Keratinocyte (primary cell): ENCODE results near the gene ARFIP1. TPM values are rescaled to one million over a fixed set of nuclear protein-coding genes. Genes with fewer than 3 reads are reported as not detected.

ENCODE experiments used
- DNase-seq: peaks from one replicate; pipeline ENCODE4 v3.0.0-alpha.2; 2011; ENCODE audit warnings: low read depth, missing footprints, low spot score
- FAIRE-seq: peaks from 2 replicates; lab custom pipeline; 2011; peaks lifted over from hg19 to GRCh38; lab: Jason Lieb, UNC
- H2AFZ ChIP-seq: 2 replicates; pipeline ENCODE4 v1.6.0; 2012; ENCODE audit warnings: low read length, control low read depth, inconsistent platforms; ENCODE audit not compliant: control insufficient read depth
- H3K27ac ChIP-seq: 2 replicates; pipeline ENCODE4 v1.5.1; 2011; ENCODE audit warnings: low read length; ENCODE audit not compliant: control insufficient read depth, insufficient read depth
- H3K27me3 ChIP-seq: 3 replicates; pipeline ENCODE4 v1.6.0; 2011; ENCODE audit warnings: low read length; ENCODE audit not compliant: control insufficient read depth, insufficient read depth; ENCODE audit errors: extremely low read depth
- H3K36me3 ChIP-seq, 2 experiments: 2 replicates in 1 of 2; 3 replicates in 1 of 2; pipeline ENCODE4 v1.5.1; 2011; ENCODE audit warnings: low read length in 2 of 2, mild to moderate bottlenecking in 1 of 2; ENCODE audit not compliant: control insufficient read depth in 2 of 2, insufficient read depth in 2 of 2; ENCODE audit errors: extremely low read depth in 1 of 2
- H3K4me1 ChIP-seq: 3 replicates; pipeline ENCODE4 v1.5.1; 2011; ENCODE audit warnings: low read length; ENCODE audit not compliant: control insufficient read depth, insufficient read depth; ENCODE audit errors: extremely low read depth
- H3K4me2 ChIP-seq: 3 replicates; pipeline ENCODE4 v1.6.0; 2011; ENCODE audit warnings: low read depth, low read length; ENCODE audit not compliant: control insufficient read depth, insufficient read depth; ENCODE audit errors: extremely low read depth
- H3K4me3 ChIP-seq, 3 experiments: fragments of 200-600 bp in 1 of 3; sonication (generic) in 1 of 3; 2 replicates in 2 of 3; 3 replicates in 1 of 3; pipeline ENCODE4 v1.5.1; 2011 to 2016; ENCODE audit warnings: low read length in 3 of 3, mild to moderate bottlenecking in 3 of 3, control low read depth in 2 of 3, inconsistent platforms in 1 of 3, low read depth in 1 of 3, mixed read lengths in 1 of 3, mixed run types in 1 of 3, moderate library complexity in 1 of 3; ENCODE audit not compliant: control insufficient read depth in 2 of 3, insufficient read depth in 2 of 3; ENCODE audit errors: extremely low read depth in 1 of 3
- H3K79me2 ChIP-seq: 2 replicates; pipeline ENCODE4 v1.6.0; 2012; ENCODE audit warnings: low read length; ENCODE audit not compliant: control insufficient read depth, insufficient read depth
- H3K9ac ChIP-seq: 3 replicates; pipeline ENCODE4 v1.6.0; 2011; ENCODE audit warnings: low read length; ENCODE audit not compliant: control insufficient read depth, insufficient read depth; ENCODE audit errors: extremely low read depth
- H3K9me1 ChIP-seq: 3 replicates; pipeline ENCODE4 v1.6.0; 2011; ENCODE audit warnings: low read length; ENCODE audit not compliant: control insufficient read depth, insufficient read depth; ENCODE audit errors: extremely low read depth
- H3K9me3 ChIP-seq: 2 replicates; pipeline ENCODE4 v1.5.1; 2012; ENCODE audit warnings: low read depth, low read length; ENCODE audit not compliant: control insufficient read depth
- H4K20me1 ChIP-seq: 3 replicates; pipeline ENCODE4 v1.6.0; 2011; ENCODE audit warnings: low read length; ENCODE audit not compliant: control insufficient read depth, insufficient read depth; ENCODE audit errors: extremely low read depth
- EZH2 ChIP-seq: IDR thresholded peaks from one replicate; pipeline ENCODE4 v1.6.1; 2012; ENCODE audit warnings: inconsistent platforms, mild to moderate bottlenecking, low read length, moderate library complexity
- dilution Hi-C: fragments of 300-500 bp; cut with MboI; formaldehyde crosslinking; loops from one replicate; pipeline ENCODE4 v1.7.0; 2020; ENCODE audit warnings: low sequenced_read_pairs; ENCODE audit not compliant: extremely low pct_ligation_motif_present
- polyA plus RNA-seq, 5 experiments: library from polyadenylated mRNA; depleted of rRNA in 3 of 5; stranded (reverse) in 3 of 5; stranded (forward) in 1 of 5; unstranded in 1 of 5; fragments of >200 nt; gene quantifications; 1 replicate in 1 of 5; 2 replicates in 3 of 5; 3 replicates in 1 of 5; pipeline versions ENCODE4 v1.2.1 to v1.2.3, GENCODE V29; 2011 to 2012; ENCODE audit warnings: missing spikeins in 2 of 5, low read depth in 1 of 5, low replicate concordance in 1 of 5
- TF ChIP-seq, protein P1 (sequence below), 3 experiments: IDR thresholded peaks in 1 of 3; conservative IDR thresholded peaks in 1 of 3; optimal IDR thresholded peaks in 1 of 3; 2 replicates in 2 of 3; 3 replicates in 1 of 3; pipeline versions ENCODE3 to v1.5.1; 2011; ENCODE audit warnings: low read length in 3 of 3, mild to moderate bottlenecking in 3 of 3, moderate library complexity in 2 of 3, control low read depth in 1 of 3, inconsistent platforms in 1 of 3; ENCODE audit not compliant: insufficient read depth in 2 of 3; ENCODE audit errors: extremely low read depth in 1 of 3

The ARFIP1 gene
- polyA plus RNA-seq, 1 donor (not counting 4 experiments of a cell fraction or from before 2014, with no cell fraction given): 44.4 TPM

DNA sequence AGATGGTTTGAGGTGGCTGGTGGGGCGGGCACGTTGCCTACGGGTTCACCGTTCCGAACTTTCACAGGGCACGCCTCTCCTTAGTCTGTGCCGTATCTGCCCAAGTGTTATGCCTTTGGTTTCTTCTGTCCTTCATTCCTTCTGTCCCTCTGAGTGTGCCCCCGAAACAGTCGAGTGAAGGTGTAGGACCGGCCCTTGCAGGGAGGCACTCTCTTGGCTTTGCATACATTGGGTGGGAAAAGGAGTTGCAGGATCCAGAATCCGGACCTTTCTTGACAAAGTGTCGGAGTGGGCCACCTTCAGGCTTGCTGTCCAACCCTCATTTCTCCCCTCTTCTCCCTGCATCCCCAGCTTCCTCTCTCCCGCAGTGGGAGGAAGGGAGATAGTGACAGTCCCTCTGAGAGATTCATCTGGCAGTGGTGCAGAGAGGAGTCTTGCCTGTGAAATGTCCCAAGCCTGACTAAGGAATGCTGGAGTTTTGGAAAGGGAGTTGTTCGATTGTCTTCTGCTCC, 569 bp downstream of the ARFIP1 start:
- peak overlapping the region; percentile 75 to 94 (median 90) for H3K4me3 ChIP-seq
- H3K27ac ChIP-seq: peak overlapping the region; percentile 87
- H2AFZ ChIP-seq: peak overlapping the region; percentile 98
- H3K9me1 ChIP-seq: peaks cover 2% of the 10 kb centered on the region
- no peak for TF ChIP-seq EZH2
- TF ChIP-seq, protein P1, sequence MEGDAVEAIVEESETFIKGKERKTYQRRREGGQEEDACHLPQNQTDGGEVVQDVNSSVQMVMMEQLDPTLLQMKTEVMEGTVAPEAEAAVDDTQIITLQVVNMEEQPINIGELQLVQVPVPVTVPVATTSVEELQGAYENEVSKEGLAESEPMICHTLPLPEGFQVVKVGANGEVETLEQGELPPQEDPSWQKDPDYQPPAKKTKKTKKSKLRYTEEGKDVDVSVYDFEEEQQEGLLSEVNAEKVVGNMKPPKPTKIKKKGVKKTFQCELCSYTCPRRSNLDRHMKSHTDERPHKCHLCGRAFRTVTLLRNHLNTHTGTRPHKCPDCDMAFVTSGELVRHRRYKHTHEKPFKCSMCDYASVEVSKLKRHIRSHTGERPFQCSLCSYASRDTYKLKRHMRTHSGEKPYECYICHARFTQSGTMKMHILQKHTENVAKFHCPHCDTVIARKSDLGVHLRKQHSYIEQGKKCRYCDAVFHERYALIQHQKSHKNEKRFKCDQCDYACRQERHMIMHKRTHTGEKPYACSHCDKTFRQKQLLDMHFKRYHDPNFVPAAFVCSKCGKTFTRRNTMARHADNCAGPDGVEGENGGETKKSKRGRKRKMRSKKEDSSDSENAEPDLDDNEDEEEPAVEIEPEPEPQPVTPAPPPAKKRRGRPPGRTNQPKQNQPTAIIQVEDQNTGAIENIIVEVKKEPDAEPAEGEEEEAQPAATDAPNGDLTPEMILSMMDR (optimal IDR thresholded peaks at IDR 0.05 in 1 of 3, IDR thresholded peaks at IDR 0.05 in 1 of 3, conservative IDR thresholded peaks at IDR 0.05 in 1 of 3; ENCODE audit: extremely low read depth in 1 of 3, insufficient read depth in 2 of 3, low read length in 3 of 3): no peak
- peak; percentile 20 for FAIRE-seq
- peak overlapping the region; percentile 98 for H3K4me2 ChIP-seq
- DNase-seq: peak; percentile 30
- no peaks in the 10 kb centered on the region for H4K20me1 ChIP-seq
- peak overlapping the region; percentile 83 for H3K9ac ChIP-seq
- H3K27me3 ChIP-seq: no peaks in the 10 kb centered on the region
- H3K9me3 ChIP-seq: no peaks in the 10 kb centered on the region
- peaks cover 23% of the 10 kb centered on the region for H3K4me1 ChIP-seq
- peaks cover 0 to 3% of the 10 kb centered on the region in 2 experiments for H3K36me3 ChIP-seq
- peaks cover 46% of the 10 kb centered on the region for H3K79me2 ChIP-seq
- dilution Hi-C loops: no loop called here

DNA sequence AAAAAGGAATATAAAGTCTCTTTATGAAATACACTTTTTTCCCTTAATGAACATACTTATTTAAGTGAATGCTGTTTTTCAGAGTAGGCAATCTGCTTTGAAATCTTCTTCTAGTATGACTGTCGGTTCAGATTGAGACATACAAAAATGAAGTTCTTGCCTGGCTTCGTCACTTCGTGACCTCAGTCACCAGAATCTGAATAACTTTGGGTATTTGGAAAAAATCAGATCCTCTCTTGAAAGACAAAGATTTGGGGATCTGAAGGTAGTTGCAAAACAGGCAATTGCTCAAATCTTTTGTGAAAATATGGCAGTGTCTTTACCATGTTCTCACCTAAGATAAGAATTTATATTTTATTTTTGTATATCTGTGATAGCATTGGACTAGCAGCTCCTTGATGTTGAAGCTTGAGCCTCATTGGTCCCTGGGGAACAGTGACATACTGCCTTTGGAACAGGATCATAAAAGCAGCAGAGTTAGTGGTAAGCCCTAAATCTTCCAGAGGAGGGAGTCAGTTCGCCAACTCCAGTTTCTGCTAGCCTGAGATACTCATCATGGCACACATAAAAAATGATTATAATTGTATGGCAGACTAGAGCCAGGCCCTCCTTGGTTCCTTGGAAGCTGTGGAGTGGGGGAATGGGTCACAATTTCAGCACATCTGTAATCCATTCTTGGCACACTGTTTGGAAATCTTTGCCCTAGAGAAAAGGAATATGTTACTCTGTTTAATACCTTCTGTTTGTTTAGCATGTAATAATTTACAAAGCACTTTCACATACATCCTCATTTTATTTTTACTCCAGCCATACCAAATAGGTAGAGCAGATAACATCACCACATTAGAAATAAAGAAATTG, 5.0 kb downstream of the ARFIP1 start:
- dilution Hi-C loops: no loop called here
- H3K27ac ChIP-seq: no peak overlapping the region
- FAIRE-seq (peak; percentile 17), DNase-seq (no peak)
- H4K20me1 ChIP-seq: no peaks in the 10 kb centered on the region
- no peaks in the 10 kb centered on the region for H3K9me1 ChIP-seq
- TF ChIP-seq, protein P1 (optimal IDR thresholded peaks at IDR 0.05 in 1 of 3, IDR thresholded peaks at IDR 0.05 in 1 of 3, conservative IDR thresholded peaks at IDR 0.05 in 1 of 3; ENCODE audit: extremely low read depth in 1 of 3, insufficient read depth in 2 of 3, low read length in 3 of 3): peak; percentile 25 to 46 (median 25)
- TF ChIP-seq EZH2: no peak
- H3K4me3 ChIP-seq: no peak overlapping the region
- peaks cover 0 to 3% of the 10 kb centered on the region in 2 experiments for H3K36me3 ChIP-seq
- no peaks in the 10 kb centered on the region for H3K9me3 ChIP-seq
- no peaks in the 10 kb centered on the region for H3K27me3 ChIP-seq
- H3K4me1 ChIP-seq: peaks cover 15% of the 10 kb centered on the region
- H2AFZ ChIP-seq: no peak overlapping the region
- H3K4me2 ChIP-seq: no peak overlapping the region
- peaks cover 69% of the 10 kb centered on the region for H3K79me2 ChIP-seq
- H3K9ac ChIP-seq: no peak overlapping the region
